HFF-Myc (cell line): ENCODE data around the gene HDDC3.

Source experiments
- DNase-seq: peaks from one replicate; pipeline ENCODE4 v3.0.0-alpha.2; 2011; ENCODE audit warnings: low read depth; ENCODE audit errors: extremely low read depth
- H3K4me3 ChIP-seq: replicated peaks from 2 replicates; pipeline ENCODE4 v1.5.1; 2011; ENCODE audit warnings: low read depth, mild to moderate bottlenecking, control low read depth, low read length
- TF ChIP-seq, protein P1 (sequence below): IDR thresholded peaks from 2 replicates; pipeline ENCODE4 v1.5.1; 2012; ENCODE audit warnings: mild to moderate bottlenecking, low read depth, low read length, control low read depth; ENCODE audit errors: missing control alignments

The HDDC3 gene

GRCh38 chr15:90946941-90947576 lies 14.7 kb upstream of the HDDC3 start:
- H3K4me3 ChIP-seq = no peak overlapping the region
- DNase-seq = no peak
- TF ChIP-seq, protein P1, sequence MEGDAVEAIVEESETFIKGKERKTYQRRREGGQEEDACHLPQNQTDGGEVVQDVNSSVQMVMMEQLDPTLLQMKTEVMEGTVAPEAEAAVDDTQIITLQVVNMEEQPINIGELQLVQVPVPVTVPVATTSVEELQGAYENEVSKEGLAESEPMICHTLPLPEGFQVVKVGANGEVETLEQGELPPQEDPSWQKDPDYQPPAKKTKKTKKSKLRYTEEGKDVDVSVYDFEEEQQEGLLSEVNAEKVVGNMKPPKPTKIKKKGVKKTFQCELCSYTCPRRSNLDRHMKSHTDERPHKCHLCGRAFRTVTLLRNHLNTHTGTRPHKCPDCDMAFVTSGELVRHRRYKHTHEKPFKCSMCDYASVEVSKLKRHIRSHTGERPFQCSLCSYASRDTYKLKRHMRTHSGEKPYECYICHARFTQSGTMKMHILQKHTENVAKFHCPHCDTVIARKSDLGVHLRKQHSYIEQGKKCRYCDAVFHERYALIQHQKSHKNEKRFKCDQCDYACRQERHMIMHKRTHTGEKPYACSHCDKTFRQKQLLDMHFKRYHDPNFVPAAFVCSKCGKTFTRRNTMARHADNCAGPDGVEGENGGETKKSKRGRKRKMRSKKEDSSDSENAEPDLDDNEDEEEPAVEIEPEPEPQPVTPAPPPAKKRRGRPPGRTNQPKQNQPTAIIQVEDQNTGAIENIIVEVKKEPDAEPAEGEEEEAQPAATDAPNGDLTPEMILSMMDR = no peak

GRCh38 chr15:90946538-90946937 lies 14.2 kb upstream of the HDDC3 start:
- TF ChIP-seq, protein P1 = no peak
- DNase-seq = no peak
- H3K4me3 ChIP-seq = no peak overlapping the region

- TF ChIP-seq, protein P1 = no peak
- H3K4me3 ChIP-seq = no peak overlapping the region
- DNase-seq = no peak
Observed at GRCh38 chr15:90945091-90945490, 12.7 kb upstream of the HDDC3 start.

GRCh38 chr15:90942354-90943120 lies 10.2 kb upstream of the HDDC3 start:
- H3K4me3 ChIP-seq = no peak overlapping the region
- TF ChIP-seq, protein P1 = no peak

DNA sequence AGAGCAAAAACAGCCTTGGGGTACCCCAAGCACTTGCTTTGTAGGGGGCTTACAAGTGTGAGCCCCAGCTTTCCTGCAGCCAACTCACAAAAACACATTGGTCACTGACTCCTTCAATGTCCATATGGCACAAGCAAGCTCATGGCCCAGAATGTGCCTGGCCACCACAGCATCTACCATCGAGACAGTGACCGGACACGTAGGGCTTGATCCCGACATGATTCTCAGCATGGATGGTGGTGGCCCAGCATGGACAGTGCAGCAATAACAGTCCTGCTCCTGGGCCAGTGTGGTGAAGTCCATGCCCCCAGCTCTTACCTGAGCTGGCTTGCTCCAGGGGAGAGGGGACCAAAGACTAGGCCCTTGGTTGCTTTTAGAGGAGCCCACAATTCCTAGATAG lies 8.7 kb upstream of the HDDC3 start:
- no peak overlapping the region for H3K4me3 ChIP-seq
- TF ChIP-seq, protein P1 = no peak
- DNase-seq = no peak

More at GRCh38 chr15:90942354-90943120, 10.2 kb upstream of the HDDC3 start:
- no peak for DNase-seq

DNA sequence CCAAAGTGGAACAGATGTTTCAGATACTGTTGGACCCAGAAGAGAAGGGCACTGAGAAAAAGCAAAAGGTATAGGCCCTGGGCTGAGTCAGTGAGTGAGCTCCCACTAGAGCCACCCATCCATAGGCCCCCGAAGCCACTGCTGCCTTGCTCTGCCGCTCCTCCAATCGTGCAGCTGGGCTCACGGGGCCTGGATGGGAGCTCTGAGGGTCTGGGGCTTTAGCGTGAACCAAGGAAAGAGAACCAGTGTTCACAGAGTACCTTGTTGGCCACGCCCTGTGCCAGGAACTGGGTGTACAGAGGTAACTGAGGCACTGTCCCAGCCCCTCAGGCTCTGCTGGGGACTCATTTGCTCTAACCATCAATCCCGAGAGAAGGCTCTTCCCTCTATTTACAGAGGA lies 7.4 kb upstream of the HDDC3 start:
- DNase-seq = no peak
- TF ChIP-seq, protein P1 = no peak
- H3K4me3 ChIP-seq = no peak overlapping the region
